ENCODE measurements around the gene DGCR6L.
"Not testable (repeated sequence)": the region's sequence is repeated elsewhere in the genome, so short reads cannot be mapped to it uniquely, and the experiment has no call there.

The DGCR6L gene

GRCh38 chr22:20316844-20317401 lies 2.9 kb downstream of the DGCR6L start:
- no peak for TF ChIP-seq CTCF (IDR thresholded peaks at IDR 0.05)
- Histone ChIP-seq H3K4me1 (ENCODE audit: control insufficient read depth in 1 of 2, insufficient read depth in 1 of 2, low read depth in 1 of 2, low read length in 1 of 2) (peaks cover 17 to 18% of the 10 kb centered on the region in 2 experiments), H3K9me3 (no peaks in the 10 kb centered on the region), H3K4me3 (ENCODE audit: low read depth in 1 of 2, low read length in 1 of 2) (no peak overlapping the region), H3K27me3 (no peaks in the 10 kb centered on the region), H3K36me3 (peaks cover 11% of the 10 kb centered on the region), H3K27ac (no peak overlapping the region)

GRCh38 chr22:20316217-20316843 lies 3.5 kb downstream of the DGCR6L start:
- H3K36me3 ChIP-seq: peaks cover 11% of the 10 kb centered on the region
- H3K9me3 ChIP-seq: no peaks in the 10 kb centered on the region
- H3K4me3 ChIP-seq (ENCODE audit: low read depth in 1 of 2, low read length in 1 of 2): no peak overlapping the region
- no peaks in the 10 kb centered on the region for H3K27me3 ChIP-seq
- no peak overlapping the region for H3K27ac ChIP-seq
- peaks cover 17 to 18% of the 10 kb centered on the region in 2 experiments for H3K4me1 ChIP-seq (ENCODE audit: control insufficient read depth in 1 of 2, insufficient read depth in 1 of 2, low read depth in 1 of 2, low read length in 1 of 2)
- no peak for TF ChIP-seq CTCF (IDR thresholded peaks at IDR 0.05)

- Histone ChIP-seq H3K9me3 (no peaks in the 10 kb centered on the region), H3K36me3 (peaks cover 11% of the 10 kb centered on the region), H3K27ac (no peak overlapping the region), H3K4me3 (ENCODE audit: low read depth in 1 of 2, low read length in 1 of 2) (no peak overlapping the region), H3K27me3 (no peaks in the 10 kb centered on the region), H3K4me1 (ENCODE audit: control insufficient read depth in 1 of 2, insufficient read depth in 1 of 2, low read depth in 1 of 2, low read length in 1 of 2) (peaks cover 13 to 14% of the 10 kb centered on the region in 2 experiments)
- no peak for TF ChIP-seq CTCF (IDR thresholded peaks at IDR 0.05)
These were observed 4.3 kb downstream of the DGCR6L start for GRCh38 chr22:20315337-20316216.

- not testable (repeated sequence) for H3K4me3 ChIP-seq (ENCODE audit: low read depth in 1 of 2, low read length in 1 of 2); H3K27ac ChIP-seq; H3K9me3 ChIP-seq; H3K27me3 ChIP-seq
- H3K36me3 ChIP-seq: peaks cover 11% of the 10 kb centered on the region
- H3K4me1 ChIP-seq (ENCODE audit: control insufficient read depth in 1 of 2, insufficient read depth in 1 of 2, low read depth in 1 of 2, low read length in 1 of 2): peaks cover 8 to 10% of the 10 kb centered on the region in 2 experiments
These were observed 5.0 kb downstream of the DGCR6L start for GRCh38 chr22:20314741-20315336.

GRCh38 chr22:20314206-20314605 lies 5.7 kb downstream of the DGCR6L start:
- H3K36me3 ChIP-seq: peaks cover 11% of the 10 kb centered on the region
- not testable (repeated sequence) for H3K4me3 ChIP-seq (ENCODE audit: low read depth in 1 of 2, low read length in 1 of 2); H3K9me3 ChIP-seq; H3K4me1 ChIP-seq (ENCODE audit: control insufficient read depth in 1 of 2, insufficient read depth in 1 of 2, low read depth in 1 of 2, low read length in 1 of 2); H3K27ac ChIP-seq; H3K27me3 ChIP-seq

GRCh38 chr22:20313306-20314077 lies 6.4 kb downstream of the DGCR6L start:
- not testable (repeated sequence) for H3K4me3 ChIP-seq (ENCODE audit: low read depth in 1 of 2, low read length in 1 of 2); H3K4me1 ChIP-seq (ENCODE audit: control insufficient read depth in 1 of 2, insufficient read depth in 1 of 2, low read depth in 1 of 2, low read length in 1 of 2); H3K27ac ChIP-seq

More at GRCh38 chr22:20313306-20314077, 6.4 kb downstream of the DGCR6L start:
- H3K27me3 ChIP-seq, H3K9me3 ChIP-seq: not testable (repeated sequence)
- H3K36me3 ChIP-seq: peaks cover 11% of the 10 kb centered on the region

Measured in neutrophil (primary cell).